Measurements from ENCODE around the gene ZNF708.
"Not testable (repeated sequence)": the region's sequence is repeated elsewhere in the genome, so short reads cannot be mapped to it uniquely, and the experiment has no call there.

ZNF708 gene

GRCh38 chr19:21259421-21260124 lies 69.6 kb downstream of the ZNF708 start:
- DNase-seq, result not testable (repeated sequence)

GRCh38 chr19:21256722-21257121 lies 72.5 kb downstream of the ZNF708 start:
- DNase-seq, result no peak

Measured in DMS153 (cell line).